ENCODE data around the gene TMEM184B. TPM values are rescaled to one million over a fixed set of nuclear protein-coding genes. Genes with fewer than 3 reads are reported as not detected.

TMEM184B gene
- polyA plus RNA-seq, 1 experiment = 36.8 TPM

- Histone ChIP-seq H3K4me3 (ENCODE audit: low read depth, low read length) (no peak overlapping the region), H3K27ac (ENCODE audit: low read depth, low read length) (peak overlapping the region; percentile 21), H3K9me3 (ENCODE audit: control insufficient read depth, insufficient read depth, low read length) (no peaks in the 10 kb centered on the region), H3K27me3 (ENCODE audit: control insufficient read depth, insufficient read depth, low read length) (no peaks in the 10 kb centered on the region)
- TF ChIP-seq CTCF (IDR thresholded peaks at IDR 0.05; ENCODE audit: low read depth, low read length) = 0 out of 2 replicates have a peak, but pooled peaks have one; percentile 2
- no peak for DNase-seq (ENCODE audit: low read depth, low spot score)
- ChIA-PET CTCF (interaction anchor here (1.3 kb wide), 1 partner anchor 16 kb away, joined by 4 read pairs; no protein-coding TSS in a partner anchor), POLR2A (interaction anchor here (0.6 kb wide), 1 partner anchor 38 kb away, joined by 9 read pairs; no protein-coding TSS in a partner anchor)
Measured at GRCh38 chr22:38304526-38304925, 31.7 kb upstream of the TMEM184B start.

DNA sequence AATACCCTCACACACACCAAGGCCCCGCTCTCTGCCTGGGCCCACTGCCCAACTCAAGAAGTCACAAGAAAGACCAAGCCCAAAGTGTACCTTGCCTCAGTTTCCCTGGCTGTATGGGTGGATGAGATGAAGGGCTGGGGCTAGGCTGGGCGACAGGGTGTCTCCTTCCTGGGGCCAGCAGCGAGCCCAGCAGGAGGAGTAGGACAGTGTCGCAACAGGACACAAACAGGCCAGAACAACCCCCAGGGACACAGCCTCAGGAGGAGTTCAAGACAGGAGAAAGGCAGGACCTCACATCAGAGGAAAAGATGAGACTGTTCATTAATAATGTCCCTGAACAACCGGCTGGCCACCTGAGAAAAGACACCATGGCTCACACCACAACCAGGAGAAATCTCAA lies 31.2 kb upstream of the TMEM184B start:
- DNase-seq (ENCODE audit: low read depth, low spot score) = no peak
- Histone ChIP-seq H3K27me3 (ENCODE audit: control insufficient read depth, insufficient read depth, low read length) (no peaks in the 10 kb centered on the region), H3K4me3 (ENCODE audit: low read depth, low read length) (no peak overlapping the region), H3K9me3 (ENCODE audit: control insufficient read depth, insufficient read depth, low read length) (no peaks in the 10 kb centered on the region), H3K27ac (ENCODE audit: low read depth, low read length) (no peak overlapping the region)
- ChIA-PET CTCF (interaction anchor here (1.3 kb wide), 1 partner anchor 15 kb away, joined by 4 read pairs; no protein-coding TSS in a partner anchor), POLR2A (no interaction called here)
- no peak for TF ChIP-seq CTCF (IDR thresholded peaks at IDR 0.05; ENCODE audit: low read depth, low read length)

GRCh38 chr22:38302906-38303305 lies 30.1 kb upstream of the TMEM184B start:
- POLR2A ChIA-PET = no interaction called here
- Histone ChIP-seq H3K9me3 (ENCODE audit: control insufficient read depth, insufficient read depth, low read length) (no peaks in the 10 kb centered on the region), H3K4me3 (ENCODE audit: low read depth, low read length) (no peak overlapping the region), H3K27ac (ENCODE audit: low read depth, low read length) (no peak overlapping the region), H3K27me3 (ENCODE audit: control insufficient read depth, insufficient read depth, low read length) (no peaks in the 10 kb centered on the region)
- TF ChIP-seq CTCF (IDR thresholded peaks at IDR 0.05; ENCODE audit: low read depth, low read length) = no peak
- CTCF ChIA-PET = no interaction called here
- no peak for DNase-seq (ENCODE audit: low read depth, low spot score)

DNA sequence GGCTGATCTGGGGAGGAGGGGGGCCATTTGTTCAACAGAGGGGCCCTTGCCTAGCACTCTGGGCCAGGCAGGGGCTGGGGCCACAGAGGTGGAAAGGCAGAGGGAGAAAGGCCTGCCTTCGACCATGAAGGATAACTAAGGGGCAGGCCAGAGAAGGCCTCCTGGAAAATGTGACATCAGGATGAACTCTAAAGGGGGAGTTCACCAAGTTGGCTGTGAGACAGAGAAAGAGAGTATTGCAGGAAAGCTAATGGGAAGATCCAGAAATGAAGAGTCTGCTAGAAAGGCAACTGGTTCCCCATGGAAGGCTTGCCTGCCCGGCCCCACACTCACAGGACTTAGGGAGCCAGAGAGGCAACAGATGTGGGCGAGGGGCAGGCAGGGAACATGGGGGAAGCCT lies 28.1 kb upstream of the TMEM184B start:
- CTCF ChIA-PET = no interaction called here

More for the DNA sequence above, 28.1 kb upstream of the TMEM184B start:
- POLR2A ChIA-PET = no interaction called here
- no peak overlapping the region for H3K27ac ChIP-seq (ENCODE audit: low read depth, low read length)
- no peak for DNase-seq (ENCODE audit: low read depth, low spot score)
- no peaks in the 10 kb centered on the region; the same call in 1 of the 2 replicates for H3K9me3 ChIP-seq (ENCODE audit: control insufficient read depth, insufficient read depth, low read length)
- no peak for TF ChIP-seq CTCF (IDR thresholded peaks at IDR 0.05; ENCODE audit: low read depth, low read length)
- H3K4me3 ChIP-seq (ENCODE audit: low read depth, low read length) = no peak overlapping the region
- H3K27me3 ChIP-seq (ENCODE audit: control insufficient read depth, insufficient read depth, low read length) = no peaks in the 10 kb centered on the region
